ENCODE data around the gene SRSF3. TPM values are rescaled to one million over a fixed set of nuclear protein-coding genes. Genes with fewer than 3 reads are reported as not detected.
"Not testable (repeated sequence)": the region's sequence is repeated elsewhere in the genome, so short reads cannot be mapped to it uniquely, and the experiment has no call there.

Gene SRSF3
- total RNA-seq, 2 experiments from 2014 or later: 585 to 589 TPM

DNA sequence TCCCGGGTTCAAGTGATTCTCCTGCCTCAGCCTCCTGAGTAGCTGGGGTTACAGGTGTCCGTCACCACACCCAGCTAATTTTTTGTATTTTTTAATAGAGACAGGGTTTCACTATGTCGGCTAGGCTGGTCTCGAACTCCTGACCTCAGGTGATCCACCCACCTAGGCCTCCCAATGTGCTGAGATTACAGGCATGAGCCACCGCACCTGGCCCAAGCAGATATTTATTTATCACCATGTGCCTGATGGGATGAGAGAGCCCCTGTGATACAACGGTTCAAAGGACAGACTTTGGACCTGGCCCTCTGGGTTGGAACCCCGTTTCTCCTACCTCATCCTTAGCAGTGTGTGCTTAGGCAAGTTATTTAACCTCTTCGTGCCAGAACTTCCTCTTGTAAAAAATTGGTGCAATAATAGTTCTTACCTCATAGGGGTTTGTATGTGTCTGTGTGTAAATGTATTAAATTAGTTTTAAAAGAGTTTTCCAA is 27.7 kb upstream of the SRSF3 start:
- Mint-ChIP-seq H3K27ac (no peak overlapping the region), H3K4me1 (peaks cover 2% of the 10 kb centered on the region), H3K36me3 (no peaks in the 10 kb centered on the region), H3K27me3 (no peaks in the 10 kb centered on the region), H3K9me3 (no peaks in the 10 kb centered on the region), H3K4me3 (no peak overlapping the region)
- no peak for DNase-seq

DNA sequence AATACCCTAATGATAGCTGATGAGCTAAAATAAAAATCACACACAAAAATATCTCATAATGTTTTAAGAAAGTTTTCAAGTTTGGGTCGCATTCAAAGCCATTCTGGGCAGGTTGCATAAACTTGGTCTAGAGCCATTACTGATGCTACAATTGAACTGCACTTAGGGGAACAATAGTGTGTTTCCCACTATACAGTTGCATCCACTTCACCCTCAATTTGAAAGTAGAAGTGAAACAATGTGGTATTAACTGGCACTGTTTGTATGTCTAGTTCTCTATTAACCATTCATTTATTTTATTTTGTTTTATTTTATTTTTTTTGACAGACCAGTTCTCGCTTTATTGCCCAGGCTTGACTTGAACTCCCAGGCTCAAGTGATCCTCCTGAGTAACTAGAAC is 23.9 kb upstream of the SRSF3 start:
- Mint-ChIP-seq H3K27ac (no peak overlapping the region), H3K27me3 (no peaks in the 10 kb centered on the region), H3K9me3 (no peaks in the 10 kb centered on the region), H3K36me3 (no peaks in the 10 kb centered on the region), H3K4me1 (peaks cover 2% of the 10 kb centered on the region), H3K4me3 (no peak overlapping the region)
- no peak for DNase-seq

DNA sequence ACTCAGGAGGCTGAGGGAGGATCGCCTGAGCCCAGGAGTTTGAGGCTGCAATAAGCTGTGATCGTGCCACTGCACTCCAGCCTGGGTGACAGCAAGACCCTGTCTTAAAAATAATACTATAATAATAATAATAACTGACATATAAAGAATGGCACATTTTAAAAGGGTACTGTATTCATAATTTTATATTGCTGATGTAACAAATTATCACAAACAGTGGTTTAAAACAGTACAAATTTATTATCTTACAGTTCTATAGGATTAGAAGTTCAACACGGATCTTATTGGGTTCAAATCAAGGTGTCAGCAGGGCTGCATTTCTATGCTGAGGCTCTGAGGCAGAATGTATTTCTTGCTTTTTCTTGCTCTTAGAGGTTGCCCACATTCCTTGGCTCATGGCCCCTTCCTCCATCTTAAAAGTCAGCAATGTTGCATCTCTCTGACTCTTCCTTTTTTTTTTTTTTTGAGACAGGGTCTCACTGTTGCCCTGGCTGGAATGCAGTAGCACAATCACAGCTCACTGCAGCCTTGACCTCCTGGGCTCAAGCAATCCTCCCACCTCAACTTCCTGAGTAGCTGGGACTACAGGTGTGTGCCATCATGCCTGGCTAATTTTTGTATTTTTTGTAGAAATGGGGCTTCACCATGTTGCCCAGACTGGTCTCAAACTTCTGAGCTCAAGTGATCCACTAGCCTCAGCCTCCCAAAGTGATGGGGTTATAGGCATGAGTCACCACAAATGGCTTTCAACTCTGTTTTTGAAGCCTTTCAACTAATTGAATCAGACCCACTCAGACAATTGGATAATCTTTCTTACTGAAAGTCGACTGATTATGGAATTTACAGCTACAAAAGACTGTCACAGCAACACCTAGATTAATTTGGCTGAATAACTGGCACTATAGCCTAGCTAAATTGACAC is 22.8 kb upstream of the SRSF3 start:
- Mint-ChIP-seq H3K4me3 (no peak overlapping the region), H3K27me3 (no peaks in the 10 kb centered on the region), H3K27ac (no peak overlapping the region), H3K4me1 (peaks cover 2% of the 10 kb centered on the region), H3K36me3 (no peaks in the 10 kb centered on the region), H3K9me3 (no peaks in the 10 kb centered on the region)
- DNase-seq: no peak

DNA sequence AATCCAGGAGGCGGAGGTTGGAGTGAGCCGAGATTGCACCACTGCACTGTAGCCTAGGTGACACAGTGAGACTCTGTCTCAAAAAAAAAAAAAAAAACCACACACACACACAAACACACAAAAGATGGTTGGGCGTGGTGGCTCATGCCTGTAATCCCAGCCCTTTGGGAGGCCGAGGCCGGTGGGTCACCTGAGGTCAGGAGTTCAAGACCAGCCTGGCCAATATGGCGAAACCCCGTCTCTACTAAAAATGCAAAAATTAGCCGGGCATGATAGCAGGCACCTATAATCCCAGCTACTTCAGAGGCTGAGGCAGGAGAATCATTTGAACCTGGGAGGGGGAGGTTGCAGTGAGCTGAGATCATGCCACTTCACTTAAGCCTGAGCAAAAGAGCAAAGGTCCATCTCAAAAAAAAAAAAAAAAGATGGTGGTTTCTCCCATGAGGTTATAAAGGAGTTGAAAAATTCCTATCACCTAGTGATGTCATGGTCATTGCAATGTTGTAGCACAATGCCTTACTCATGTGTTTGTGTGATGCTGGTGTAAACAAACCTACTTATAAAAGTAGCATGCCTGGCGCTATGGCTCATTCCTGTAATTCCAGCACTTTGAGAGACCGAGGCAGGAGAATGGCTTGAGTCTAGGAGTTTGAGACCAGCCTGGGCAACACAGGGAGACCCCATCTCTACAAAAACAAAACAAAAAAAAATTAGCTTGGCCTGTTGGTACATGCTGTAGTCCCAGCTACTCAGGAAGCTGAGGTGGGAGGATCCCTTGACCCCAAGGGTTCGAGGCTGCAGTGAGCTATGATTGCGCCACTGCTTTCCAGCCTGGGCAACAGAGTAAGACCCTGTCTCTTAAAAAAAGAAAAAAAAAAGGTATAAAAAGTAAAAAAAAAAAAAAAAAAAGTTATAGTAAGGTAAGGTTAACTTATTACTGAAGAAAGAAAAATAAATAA is 21.5 kb upstream of the SRSF3 start:
- not testable (repeated sequence) for H3K36me3 Mint-ChIP-seq, H3K9me3 Mint-ChIP-seq, DNase-seq, H3K27me3 Mint-ChIP-seq, H3K4me3 Mint-ChIP-seq, H3K27ac Mint-ChIP-seq, H3K4me1 Mint-ChIP-seq

DNA sequence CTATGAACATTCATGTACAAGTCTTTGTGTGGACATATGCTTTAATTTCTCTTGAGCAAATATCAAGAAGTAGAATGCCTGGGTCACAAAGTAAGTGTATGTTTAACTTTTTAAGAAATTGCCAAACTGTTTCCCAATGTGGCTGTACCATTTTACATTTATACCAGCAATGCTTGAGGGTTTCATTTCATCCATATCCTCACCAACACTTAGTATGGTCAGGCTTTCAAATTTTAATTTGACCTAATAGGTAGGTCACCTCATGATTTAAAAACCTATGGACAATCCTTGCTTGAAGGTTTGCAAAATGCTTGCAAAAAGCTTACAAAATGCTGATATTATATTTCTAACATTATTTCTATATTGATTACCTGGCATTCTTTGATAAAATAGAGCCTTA is 19.5 kb upstream of the SRSF3 start:
- Mint-ChIP-seq H3K4me1 (peaks cover 2% of the 10 kb centered on the region), H3K27me3 (no peaks in the 10 kb centered on the region), H3K36me3 (no peaks in the 10 kb centered on the region), H3K4me3 (no peak overlapping the region), H3K27ac (no peak overlapping the region), H3K9me3 (no peaks in the 10 kb centered on the region)
- no peak for DNase-seq

- H3K36me3 Mint-ChIP-seq: no peaks in the 10 kb centered on the region
- no peak overlapping the region for H3K27ac Mint-ChIP-seq
- no peak overlapping the region for H3K4me3 Mint-ChIP-seq
These were observed 17.6 kb upstream of the SRSF3 start for GRCh38 chr6:36576578-36576977.

DNA sequence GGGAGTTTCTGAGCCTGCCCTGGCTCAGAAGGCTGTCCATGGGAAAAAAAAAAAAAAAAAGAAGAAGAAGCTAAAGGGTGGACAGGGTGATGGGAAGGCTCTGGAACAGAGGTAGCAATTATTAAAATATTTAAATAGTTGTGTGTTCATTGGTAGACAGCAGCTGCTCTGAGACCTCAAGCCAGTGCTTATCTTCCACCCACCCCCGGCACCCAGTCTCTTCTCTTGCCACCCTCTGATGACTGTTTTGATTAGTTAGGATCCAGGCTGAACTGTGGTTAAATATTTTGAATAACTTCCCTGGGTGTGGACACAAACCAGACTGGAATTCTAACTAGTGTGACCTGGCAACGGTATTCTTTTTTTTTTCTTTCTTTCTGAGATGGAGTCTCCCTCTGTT is 16.9 kb upstream of the SRSF3 start:
- DNase-seq: no peak
- Mint-ChIP-seq H3K27me3 (no peaks in the 10 kb centered on the region), H3K4me3 (no peak overlapping the region), H3K27ac (no peak overlapping the region), H3K4me1 (no peaks in the 10 kb centered on the region), H3K9me3 (no peaks in the 10 kb centered on the region), H3K36me3 (no peaks in the 10 kb centered on the region)

More at GRCh38 chr6:36576578-36576977, 17.6 kb upstream of the SRSF3 start:
- Mint-ChIP-seq H3K9me3 (no peaks in the 10 kb centered on the region), H3K27me3 (no peaks in the 10 kb centered on the region), H3K4me1 (no peaks in the 10 kb centered on the region)
- DNase-seq: no peak

GRCh38 chr6:36578030-36578429 is 16.1 kb upstream of the SRSF3 start:
- no peak for DNase-seq
- Mint-ChIP-seq H3K4me1 (no peaks in the 10 kb centered on the region), H3K9me3 (no peaks in the 10 kb centered on the region), H3K27ac (no peak overlapping the region), H3K4me3 (no peak overlapping the region), H3K27me3 (no peaks in the 10 kb centered on the region), H3K36me3 (no peaks in the 10 kb centered on the region)

DNA sequence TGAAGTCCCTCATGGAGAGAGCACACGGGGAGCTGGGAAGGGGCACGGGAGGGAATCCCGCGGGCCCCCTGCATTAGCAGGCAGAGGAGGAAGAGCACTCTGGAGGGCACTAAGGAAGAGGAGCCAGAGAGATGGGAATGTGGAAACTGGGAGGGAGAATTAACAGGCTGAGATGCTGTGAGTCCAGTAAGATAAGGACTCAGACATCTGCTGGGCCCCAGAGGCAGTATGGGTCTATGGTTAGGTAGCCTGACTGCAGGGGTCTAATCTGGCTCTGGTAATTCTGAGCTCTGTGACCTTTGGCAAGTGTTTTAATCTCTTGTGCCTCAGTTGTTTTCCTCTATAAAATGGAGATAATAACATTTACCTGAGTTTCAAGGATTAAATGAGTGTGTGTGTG is 15.7 kb upstream of the SRSF3 start:
- Mint-ChIP-seq H3K36me3 (no peaks in the 10 kb centered on the region), H3K27me3 (no peaks in the 10 kb centered on the region), H3K4me1 (no peaks in the 10 kb centered on the region), H3K4me3 (no peak overlapping the region), H3K27ac (no peak overlapping the region), H3K9me3 (no peaks in the 10 kb centered on the region)
- no peak for DNase-seq

DNA sequence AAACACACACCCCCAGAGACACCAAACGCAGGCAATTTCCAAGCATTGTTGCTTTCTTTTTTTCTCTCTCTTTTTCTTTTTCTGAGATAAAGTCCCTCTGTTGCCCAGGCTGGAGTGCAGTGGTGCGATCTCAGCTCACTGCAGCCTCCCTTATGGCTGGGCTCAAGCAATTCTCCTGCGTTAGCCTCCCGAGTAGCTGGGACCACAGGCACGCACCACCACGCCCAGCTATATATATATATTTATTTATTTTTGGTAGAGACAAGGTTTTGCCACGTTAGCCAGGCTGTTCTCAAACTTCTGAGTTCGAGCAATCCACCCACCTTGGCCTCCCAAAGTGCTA is 14.0 kb upstream of the SRSF3 start:
- no peaks in the 10 kb centered on the region for H3K9me3 Mint-ChIP-seq
- no peak overlapping the region for H3K27ac Mint-ChIP-seq

GRCh38 chr6:36581716-36582115 is 12.4 kb upstream of the SRSF3 start:
- Mint-ChIP-seq H3K27ac (no peak overlapping the region), H3K27me3 (no peaks in the 10 kb centered on the region), H3K9me3 (no peaks in the 10 kb centered on the region), H3K4me1 (no peaks in the 10 kb centered on the region), H3K36me3 (no peaks in the 10 kb centered on the region), H3K4me3 (no peak overlapping the region)
- DNase-seq: no peak

More for the DNA sequence above, 14.0 kb upstream of the SRSF3 start:
- no peak for DNase-seq
- Mint-ChIP-seq H3K36me3 (no peaks in the 10 kb centered on the region), H3K4me3 (no peak overlapping the region), H3K27me3 (no peaks in the 10 kb centered on the region), H3K4me1 (no peaks in the 10 kb centered on the region)

DNA sequence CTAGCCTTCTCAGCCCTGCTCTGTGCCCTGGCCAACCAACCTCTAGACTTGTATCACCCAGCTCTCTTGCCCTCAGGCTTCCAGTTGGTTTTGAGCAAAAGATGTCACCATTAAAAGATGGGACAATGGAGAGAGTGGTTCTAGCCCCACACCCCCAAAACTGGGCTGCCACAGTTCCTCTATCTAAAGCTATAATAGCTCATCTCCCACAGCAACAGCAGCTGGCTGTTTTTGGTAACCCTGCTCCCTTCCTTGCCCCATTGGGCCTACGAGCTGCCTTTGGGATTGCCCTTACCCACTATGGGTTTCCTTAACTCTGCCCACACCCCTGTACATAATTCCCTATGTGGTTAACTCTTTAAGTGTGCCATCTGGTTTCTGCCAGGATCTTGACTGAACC is 7.6 kb upstream of the SRSF3 start:
- Mint-ChIP-seq H3K36me3 (no peaks in the 10 kb centered on the region), H3K4me1 (no peaks in the 10 kb centered on the region), H3K27me3 (no peaks in the 10 kb centered on the region), H3K9me3 (no peaks in the 10 kb centered on the region), H3K4me3 (no peak overlapping the region), H3K27ac (no peak overlapping the region)
- no peak for DNase-seq

DNA sequence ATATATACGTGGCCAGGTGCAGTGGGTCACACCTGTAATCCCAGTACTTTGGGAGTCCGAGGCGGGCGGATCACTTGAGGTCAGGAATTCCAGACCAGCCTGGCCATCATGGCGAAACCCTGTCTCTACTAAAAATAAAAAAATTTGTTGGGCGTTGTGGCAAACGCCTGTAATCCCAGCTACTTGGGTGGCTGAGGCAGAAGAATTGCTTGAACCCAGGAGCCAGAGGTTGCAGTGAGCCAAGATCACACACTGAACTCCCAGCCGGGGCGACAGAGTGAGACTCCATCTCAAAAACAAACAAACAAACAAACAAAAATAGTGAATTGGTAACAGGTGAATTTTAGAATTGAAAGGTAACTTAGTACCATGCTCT is 5.1 kb upstream of the SRSF3 start:
- peaks cover 13% of the 10 kb centered on the region for H3K4me1 Mint-ChIP-seq
- DNase-seq, H3K27ac Mint-ChIP-seq, H3K9me3 Mint-ChIP-seq, H3K4me3 Mint-ChIP-seq, H3K36me3 Mint-ChIP-seq, H3K27me3 Mint-ChIP-seq: not testable (repeated sequence)

- no peak for DNase-seq
- peaks cover 5% of the 10 kb centered on the region for H3K27me3 Mint-ChIP-seq
- peaks cover 16% of the 10 kb centered on the region for H3K4me1 Mint-ChIP-seq
- no peak overlapping the region for H3K4me3 Mint-ChIP-seq
- peaks cover 11% of the 10 kb centered on the region for H3K36me3 Mint-ChIP-seq
- peaks cover 2% of the 10 kb centered on the region for H3K9me3 Mint-ChIP-seq
- no peak overlapping the region for H3K27ac Mint-ChIP-seq
These were observed 3.9 kb upstream of the SRSF3 start for GRCh38 chr6:36590237-36590636.

- H3K36me3 Mint-ChIP-seq: peaks cover 31% of the 10 kb centered on the region
- H3K4me1 Mint-ChIP-seq: peaks cover 29% of the 10 kb centered on the region
- peaks cover 5% of the 10 kb centered on the region for H3K27me3 Mint-ChIP-seq
- peak overlapping the region; percentile 65 for H3K4me3 Mint-ChIP-seq
- H3K27ac Mint-ChIP-seq: peak overlapping the region; percentile 99
- H3K9me3 Mint-ChIP-seq: peaks cover 2% of the 10 kb centered on the region
- DNase-seq: no peak
These were observed 1.9 kb upstream of the SRSF3 start for GRCh38 chr6:36592221-36592655.
